HG03457 (cell line): Measurements from ENCODE around the gene SMARCAL1.
A peak's percentile ranks its signal among the peaks of the same experiment; 100 is the strongest.

ENCODE experiments used
- ATAC-seq: cut with Tn5 transposase; IDR thresholded peaks from one replicate; pipeline ENCODE4 v1.9.1; 2021; ENCODE audit warnings: moderate number of reproducible peaks; ENCODE audit not compliant: unreplicated experiment

SMARCAL1 gene

DNA sequence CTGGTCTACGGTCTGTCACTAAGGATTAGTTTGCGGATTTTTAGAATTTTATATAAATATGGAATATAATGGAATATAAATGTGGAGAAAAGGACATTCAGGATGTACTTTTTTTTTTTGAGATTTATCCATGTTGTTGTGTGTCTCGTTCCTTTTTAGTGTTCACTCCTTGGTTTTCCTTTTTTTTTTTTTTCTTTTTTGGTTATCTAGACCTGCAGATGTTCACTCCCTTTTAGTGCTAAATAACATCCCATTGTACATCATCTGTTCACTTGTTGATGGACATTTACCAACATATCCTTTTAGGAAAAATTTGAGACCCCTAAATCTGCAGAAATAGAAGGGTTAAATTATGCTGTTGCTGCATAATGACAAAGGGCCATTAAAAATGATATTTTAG, 60.9 kb downstream of the SMARCAL1 start:
- ATAC-seq: no peak

DNA sequence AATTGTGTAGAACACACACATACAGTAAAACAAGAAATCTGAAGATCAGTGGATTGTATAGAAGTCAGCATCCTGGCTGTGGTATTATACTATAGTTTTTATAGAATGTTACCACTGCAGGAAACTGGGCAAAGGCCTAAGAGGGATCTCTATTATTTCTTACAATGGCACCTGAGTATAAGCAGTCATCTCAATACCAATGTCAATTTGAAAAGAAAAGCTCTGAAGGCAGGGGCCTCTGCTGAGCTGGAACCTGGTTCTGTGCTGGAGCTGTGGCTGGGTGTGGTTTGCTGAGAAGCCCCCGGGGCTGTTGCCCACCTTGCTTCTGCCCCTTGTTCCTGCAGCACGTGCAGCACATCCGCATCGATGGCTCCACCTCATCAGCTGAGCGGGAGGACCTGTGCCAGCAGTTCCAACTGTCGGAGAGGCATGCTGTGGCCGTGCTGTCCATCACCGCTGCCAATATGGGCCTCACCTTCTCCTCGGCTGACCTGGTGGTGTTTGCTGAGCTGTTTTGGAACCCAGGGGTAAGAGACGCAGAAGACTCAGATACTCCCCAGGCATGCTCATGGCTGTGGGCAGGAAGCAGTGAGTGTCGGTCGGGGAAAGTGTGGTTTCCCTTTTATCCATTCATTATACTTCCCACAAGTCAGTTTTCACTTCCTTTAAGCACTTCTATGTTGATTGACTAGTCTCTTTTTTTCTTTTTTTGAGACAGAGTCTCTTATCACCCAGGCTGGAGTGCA, 62.8 kb downstream of the SMARCAL1 start:
- peak; percentile 79 for ATAC-seq

DNA sequence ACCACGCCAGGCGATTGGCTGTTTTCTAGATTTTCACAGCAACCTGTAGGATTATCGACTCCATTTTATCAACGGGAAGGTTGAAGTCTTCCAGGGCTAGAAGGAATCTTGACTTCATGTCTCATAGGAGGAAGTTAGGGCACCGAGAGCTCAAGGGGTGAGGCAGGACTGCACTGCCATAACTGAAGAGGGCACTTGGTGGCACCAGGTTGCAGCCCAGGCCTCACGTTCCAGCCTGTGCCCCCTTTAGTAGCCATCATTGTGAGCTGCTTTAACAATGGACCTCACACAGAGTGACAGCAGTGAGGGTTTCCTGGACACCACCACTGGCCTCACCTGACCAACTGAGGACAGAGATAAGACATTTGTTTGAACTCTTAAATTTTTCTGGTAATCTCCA, 63.5 kb downstream of the SMARCAL1 start:
- ATAC-seq: no peak

DNA sequence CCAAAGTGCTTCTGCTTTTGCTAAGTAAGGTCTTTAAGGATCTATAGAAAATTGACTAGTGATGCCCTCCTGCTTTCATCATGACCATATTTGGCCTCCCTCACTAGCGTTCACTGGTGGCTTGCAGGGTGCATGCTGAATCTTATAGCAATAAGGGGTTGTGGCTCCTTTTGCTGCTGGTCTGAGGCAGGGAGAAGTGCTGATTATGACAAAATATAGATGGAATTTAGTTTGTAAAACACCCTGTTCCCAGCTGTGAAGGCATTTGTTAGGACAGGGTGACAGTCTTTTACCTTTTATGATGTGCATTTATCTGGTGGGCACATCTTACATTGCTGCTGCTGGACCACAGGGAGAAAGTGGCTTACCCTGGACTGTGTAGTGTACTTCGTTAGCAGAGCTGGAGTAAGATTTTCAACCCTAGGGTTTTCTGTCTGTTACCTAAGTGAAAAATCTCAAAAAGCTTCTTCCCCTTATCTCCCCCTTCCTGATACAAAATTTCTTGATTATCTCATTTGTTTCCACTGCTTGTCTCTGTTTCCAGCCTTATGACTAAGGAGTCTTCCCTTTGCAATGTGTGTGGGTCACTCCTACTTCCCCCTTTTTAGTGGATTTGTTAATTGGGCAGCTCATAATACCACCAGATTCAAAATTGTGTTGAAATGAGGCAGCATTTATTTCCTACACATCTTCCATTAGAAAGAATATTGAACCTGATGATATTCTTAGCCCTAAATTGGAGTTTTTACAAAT, 65.2 kb downstream of the SMARCAL1 start:
- no peak for ATAC-seq

DNA sequence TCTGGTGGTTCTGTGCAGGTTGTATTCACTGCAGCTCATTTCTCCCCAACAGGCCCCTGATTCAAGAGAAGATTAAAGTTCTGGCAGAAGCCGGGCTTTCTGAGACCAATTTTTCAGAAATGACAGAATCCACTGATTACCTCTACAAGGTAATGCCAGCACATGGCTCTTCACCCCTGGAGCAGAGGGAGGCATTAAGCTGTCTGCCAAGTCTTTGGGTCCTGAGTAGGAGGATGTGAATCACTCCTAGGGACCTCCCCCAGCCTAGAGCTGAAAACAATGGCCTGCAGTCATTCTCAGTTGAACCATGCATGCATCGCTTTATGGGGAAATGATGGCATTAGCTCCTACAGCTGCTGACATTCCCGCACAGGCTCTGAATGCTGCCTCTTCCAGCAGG, 65.9 kb downstream of the SMARCAL1 start:
- no peak for ATAC-seq

DNA sequence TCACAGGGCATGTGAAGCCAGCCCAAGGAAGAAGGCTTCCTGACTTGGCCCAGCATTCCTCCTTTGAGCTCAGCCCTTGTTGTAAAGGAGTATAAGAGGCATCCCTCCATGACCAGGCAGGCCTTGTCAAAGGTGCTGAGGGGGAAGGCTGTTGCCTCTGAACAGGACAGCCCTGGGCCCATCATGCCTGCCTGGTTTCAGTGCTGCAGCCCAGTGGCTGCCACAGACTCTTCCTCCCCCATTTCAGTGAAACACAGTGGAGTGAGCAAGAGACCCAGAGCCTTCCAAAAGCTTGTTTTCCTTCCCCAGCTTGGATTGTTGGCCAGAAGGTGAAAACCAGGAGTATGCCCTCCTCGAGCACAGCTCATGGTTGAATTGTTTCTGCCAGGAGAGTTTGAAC, 66.5 kb downstream of the SMARCAL1 start:
- no peak for ATAC-seq

DNA sequence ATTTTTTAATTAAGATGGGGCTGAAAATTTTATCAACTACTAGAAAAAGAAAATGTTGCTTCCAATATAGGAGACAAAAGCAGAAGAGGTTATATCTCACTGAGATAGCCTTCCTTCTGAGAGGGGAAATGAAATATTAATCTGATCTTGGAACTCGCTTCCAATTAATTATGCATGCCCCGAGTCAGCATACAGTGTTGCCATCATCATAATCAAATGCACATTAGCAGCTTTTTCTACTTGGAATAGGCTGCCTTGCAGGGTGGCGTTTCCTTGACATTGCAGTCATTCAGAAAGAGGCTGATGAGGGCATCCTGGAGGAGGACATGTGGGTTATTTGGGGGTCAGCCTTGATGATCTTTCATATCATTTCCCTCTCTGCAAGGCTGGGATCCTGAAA, 67.9 kb downstream of the SMARCAL1 start:
- ATAC-seq: no peak

DNA sequence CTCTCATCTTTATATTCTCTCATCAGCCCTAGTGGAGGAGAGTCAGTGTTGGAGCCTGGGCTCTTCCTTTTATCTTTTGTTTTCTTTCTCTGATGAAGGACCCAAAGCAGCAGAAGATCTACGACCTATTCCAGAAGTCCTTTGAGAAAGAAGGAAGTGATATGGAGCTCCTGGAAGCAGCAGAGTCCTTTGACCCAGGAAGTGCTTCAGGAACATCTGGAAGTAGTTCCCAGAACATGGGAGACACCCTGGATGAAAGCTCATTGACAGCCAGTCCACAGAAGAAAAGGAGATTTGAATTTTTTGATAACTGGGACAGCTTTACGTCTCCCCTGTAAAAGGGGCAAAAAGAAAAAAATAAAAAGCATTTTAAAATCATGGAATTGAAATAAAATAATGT, 70.4 kb downstream of the SMARCAL1 start:
- no peak for ATAC-seq

DNA sequence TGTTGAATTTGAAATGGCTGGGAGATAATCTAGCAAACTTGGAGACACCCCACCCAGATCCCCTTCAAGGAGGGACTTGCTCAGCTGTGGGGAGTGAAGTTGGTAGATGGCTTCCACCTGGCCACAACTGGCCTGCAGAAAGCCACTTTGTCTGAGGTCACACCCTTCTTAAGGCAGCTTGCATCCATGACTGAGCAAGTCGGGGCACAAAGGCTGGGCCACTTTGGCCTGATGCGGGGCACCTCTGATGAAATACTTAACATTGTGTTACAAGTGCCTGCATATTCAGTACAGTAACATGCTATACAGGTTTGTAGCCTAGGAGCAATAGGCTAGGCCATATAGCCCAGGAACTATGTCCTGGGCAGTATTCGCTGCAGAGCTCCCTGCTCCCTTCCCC, 73.0 kb downstream of the SMARCAL1 start:
- ATAC-seq: no peak

DNA sequence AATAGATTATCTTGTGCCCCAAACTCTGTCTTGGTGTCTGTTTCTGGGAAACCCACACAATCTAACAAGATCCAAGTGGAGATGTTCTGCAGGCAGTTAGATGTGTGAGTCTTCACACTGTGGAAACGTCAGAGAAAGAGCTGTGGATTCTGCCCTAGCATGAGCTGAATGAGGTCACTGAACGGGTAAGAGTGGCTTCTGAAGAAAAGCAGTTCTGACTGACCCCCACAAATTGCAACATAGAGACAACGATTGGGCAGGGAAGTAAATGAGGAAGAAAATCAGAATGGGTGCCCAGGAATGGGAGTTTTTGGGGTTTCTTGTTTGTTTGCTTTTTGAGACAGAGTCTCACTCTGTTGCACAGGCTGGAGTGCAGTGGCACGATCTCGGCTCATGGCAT, 73.5 kb downstream of the SMARCAL1 start:
- ATAC-seq: no peak

DNA sequence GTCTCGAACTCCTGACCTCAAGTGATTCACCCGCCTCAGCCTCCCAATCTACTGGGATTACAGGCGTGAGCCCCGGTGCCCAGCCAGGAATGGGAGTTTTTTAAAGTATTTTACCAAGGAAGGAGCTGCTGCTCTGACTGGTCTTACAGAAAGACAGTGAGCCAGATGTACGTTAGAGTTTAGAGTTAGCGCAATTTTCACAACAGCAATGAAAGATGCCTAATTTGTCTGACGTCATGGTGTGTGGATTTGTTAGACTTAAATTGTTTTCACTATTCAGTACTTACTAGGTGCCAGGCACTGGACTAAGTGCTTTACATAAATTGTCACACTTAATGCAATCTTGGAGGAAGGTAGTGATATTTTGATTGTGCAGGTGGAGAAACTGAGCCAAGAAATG, 74.0 kb downstream of the SMARCAL1 start:
- ATAC-seq: no peak

DNA sequence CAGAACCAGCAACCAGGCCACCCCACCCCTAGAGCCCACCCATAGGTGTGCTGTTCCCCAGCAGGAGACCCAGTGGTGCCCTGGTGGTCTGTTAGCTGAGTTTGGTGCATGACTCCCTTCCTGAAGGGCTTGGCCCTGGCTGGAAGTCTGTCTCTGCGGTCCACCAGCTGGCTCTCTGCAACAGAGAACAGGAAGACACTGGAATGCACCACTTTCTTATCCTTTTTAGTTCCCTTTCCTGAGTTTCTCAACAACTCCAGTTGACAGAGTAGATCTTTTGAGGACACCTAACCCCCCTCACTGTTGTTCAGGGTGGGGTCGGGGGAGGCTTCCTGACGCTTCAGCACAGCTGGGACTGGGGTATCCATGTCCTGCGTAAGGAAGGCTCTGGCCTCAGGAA, 74.4 kb downstream of the SMARCAL1 start:
- no peak for ATAC-seq

DNA sequence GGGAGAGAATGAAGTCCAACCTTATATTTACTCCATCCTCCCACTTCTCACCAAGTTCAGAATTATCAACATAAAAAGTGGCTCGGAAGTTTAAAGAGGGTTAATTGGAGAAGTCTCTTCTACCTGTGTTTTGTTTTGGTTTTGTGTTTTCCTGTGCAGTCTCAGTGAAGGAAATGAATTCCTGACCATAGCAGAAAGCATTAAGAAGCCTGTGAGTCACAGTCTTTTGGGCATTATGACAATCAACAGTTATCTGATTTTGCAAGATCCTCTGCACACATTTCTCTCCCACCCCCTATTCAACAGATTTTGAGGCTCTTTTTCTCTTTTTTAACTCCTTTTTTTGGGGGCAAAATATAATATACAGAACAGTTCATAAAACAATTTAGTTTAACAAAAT, 77.8 kb downstream of the SMARCAL1 start:
- no peak for ATAC-seq

DNA sequence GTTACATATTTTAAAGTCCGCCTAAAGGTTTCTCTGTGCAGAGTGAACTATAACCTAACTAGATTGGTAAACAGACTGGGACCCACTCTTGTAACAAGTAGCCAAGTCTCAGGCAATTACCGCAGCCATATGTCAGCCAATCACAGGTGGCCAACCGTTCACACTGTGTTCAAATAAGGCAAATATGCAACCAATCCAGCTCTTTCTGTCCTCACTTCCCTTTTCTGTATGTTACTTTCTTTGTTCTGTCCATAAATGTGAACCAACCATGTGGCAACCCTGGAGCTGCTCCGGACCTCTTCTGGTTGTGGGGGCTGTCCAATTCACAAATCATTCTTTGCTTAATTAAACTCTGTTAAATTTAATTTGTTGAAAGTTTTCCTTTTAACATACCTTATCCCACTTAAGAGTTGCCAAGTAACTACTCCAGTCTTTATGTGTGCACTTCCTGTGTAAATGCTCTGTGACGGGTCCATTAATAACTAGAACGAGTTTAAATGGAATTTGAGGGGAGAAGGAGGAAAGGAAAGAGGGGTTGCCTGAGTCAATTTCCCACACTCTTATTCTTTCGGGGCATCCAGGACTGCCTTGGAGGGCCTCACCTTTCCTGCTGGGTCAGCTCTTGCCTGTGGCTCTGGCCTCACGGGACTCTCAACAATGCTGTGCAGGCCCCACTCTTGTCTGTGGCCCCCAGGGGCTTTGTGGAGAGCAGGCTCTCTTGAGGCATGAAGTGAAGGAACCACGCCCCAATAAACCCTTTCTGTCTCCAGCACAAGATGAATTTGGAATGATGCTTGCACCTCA, 79.7 kb downstream of the SMARCAL1 start:
- peak; percentile 59 for ATAC-seq

DNA sequence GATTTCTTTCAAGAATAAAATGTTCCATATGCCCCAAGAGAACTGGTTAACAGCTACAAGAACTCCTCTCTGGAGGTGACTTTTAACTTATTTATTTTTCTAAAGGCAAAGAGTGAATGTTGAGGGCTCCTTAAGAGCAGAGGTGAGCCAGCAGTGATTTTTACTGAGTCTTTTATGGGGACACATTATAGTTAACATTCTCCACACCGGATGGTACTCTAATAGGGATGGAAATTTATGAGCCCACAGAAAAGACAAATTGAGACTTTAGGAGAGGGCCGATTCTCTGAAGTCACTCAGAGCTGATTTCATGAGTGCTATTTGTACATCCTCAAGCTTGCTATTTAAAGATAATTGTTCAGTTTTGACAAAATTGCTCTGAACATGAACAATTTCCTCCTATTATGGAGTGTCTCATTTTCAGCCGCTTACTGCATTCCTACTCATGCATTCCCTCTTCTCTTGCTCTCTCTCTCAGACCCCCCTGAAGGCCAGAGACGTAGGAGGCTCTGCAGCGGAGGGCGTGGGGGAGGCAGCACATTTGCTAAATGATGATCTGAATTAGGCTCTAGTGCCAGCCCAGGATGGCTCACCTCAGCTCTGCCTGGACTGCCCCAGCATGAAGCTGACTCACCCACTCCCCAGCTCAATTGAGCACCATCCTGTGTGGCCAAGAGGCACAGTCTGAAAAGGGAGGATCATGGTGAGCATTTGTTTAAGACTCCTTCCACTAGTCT, 80.5 kb downstream of the SMARCAL1 start:
- no peak for ATAC-seq

DNA sequence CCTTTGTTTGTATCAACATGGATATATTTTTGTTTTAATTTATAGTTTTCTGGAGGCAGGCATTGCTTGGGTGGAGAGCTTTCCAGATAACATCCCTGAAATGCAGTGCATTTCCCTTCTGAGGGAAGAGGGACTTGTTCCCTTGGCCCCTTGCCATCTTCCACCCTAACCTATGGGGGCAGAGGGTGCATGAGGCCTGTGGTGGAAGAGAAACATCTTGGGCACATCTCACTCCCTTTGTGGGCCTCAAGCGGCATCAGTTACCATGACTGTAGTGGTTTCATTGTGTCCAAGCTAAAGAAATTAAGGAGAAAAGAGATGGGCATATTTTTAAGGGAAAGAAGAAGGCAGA, 81.0 kb downstream of the SMARCAL1 start:
- ATAC-seq: no peak

DNA sequence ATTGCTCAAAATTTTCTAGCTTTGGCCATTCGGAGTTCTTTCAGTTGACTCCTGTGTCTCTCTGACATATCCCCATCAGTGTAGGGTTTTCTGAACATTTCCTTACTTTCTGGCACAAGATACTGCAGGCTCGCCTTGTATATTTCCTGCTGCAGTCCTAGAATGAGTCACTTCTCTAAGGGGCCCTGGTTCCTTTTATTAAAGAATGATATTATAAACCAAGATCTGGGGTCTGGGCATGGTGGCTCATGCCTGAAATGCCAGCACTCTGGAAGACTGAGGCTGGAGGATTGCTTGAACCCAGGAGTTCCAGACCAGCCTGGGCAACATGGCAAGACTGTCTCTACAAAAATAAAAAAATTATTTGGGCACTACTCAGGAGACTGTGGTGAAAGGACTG, 83.4 kb downstream of the SMARCAL1 start:
- ATAC-seq: no peak

DNA sequence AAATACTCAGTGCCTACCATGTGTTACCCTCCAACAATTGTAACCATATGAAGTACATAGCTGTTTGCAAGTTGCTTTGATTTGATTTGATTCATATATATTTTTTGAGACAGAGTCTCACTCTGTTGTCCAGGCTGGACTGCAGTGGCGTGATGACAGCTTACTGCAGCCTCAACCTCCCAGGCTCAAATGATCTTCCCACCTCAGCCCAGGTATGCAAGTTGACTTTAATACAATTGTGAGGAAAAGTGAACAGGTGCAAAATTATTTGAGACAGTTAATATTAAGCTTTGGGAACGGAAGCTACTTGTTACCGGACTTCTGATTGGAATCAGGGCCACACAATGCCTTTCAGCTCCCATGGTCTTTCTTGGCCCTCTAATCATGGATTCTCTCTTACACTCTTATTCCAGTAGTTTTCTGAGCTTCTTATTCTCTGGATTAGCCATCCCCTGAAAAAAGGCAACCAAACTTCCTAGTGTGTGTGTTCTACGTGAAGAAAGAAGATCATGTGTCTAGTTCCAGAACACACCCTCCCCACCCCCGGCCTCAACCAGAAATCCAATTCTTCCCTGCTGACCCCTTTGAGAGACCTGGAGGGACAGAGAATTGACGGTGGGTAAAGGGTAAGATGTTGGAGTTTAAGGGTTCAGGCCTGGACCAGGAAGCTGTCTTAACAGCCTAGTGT, 85.2 kb downstream of the SMARCAL1 start:
- no peak for ATAC-seq

DNA sequence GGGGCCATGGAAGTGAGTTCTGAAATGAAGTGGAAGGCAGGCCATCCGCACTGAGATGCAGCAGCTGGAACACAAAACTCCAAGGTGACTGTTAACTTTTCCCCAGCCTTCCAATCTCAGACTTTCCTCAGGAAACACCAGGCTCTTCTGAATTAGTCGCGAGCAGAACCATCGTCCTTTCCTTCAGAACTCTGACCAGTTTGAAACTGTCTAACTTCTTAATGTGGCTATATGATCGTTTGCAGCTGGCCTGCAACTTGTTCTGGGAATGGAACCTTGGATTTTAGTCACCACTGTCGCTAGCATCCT, 85.7 kb downstream of the SMARCAL1 start:
- ATAC-seq: no peak

DNA sequence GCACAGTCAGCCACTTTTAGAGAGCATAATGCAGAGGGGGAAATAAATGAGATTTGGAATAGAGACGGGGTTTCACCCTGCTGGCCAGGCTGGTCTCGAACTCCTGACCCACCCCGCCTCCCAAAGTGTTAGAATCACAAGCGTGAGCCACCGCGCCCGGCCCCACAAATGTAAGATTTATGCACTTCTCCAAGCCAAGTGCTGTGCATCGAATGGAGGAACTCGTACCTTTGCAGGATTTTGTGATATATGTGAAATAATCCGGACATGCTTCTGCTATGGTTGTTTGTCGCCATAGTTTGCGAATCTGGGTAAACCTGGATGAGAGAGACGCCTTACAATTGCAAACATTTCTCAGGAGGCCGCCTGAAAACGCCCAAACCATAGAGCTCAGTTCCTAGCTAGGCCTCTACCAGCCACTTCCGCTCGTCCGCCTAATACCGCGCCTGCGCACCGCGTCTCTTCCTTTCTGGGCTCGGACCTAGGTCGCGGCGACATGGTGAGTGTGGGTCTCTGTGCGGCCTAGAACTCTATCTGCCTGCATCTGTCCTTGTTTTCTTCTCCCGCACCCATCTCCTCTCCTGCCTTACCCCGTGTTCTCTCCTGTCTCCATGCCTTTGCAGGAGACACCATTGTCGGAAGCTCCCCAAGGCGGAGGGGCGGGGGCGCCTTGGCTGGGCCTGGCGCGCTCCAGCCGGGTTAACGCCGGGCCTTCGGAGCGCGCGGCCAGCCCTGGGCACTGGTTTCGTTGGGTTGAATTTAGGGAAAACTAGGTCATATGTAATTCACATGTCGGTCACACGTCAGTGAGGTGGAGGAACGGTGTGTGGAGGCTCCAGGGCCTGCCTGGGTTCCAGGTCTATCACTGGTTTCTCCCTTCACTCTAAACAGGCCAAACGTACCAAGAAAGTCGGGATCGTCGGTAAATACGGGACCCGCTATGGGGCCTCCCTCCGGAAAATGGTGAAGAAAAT, 86.4 kb downstream of the SMARCAL1 start, which contains the start of gene RPL37A:
Gene RPL37A, plus strand, starts transcription at position 466 of the 974 bp plus-strand sequence. Its CDS starts 31 bp downstream, at position 497.
- peak; percentile 76 for ATAC-seq
